MM.1S (cell line): ENCODE results near the gene UBE2G2.

Experiments used
- CTCF ChIP-seq: fragments of 300-600 bp; sonication (generic); IDR thresholded peaks from 2 replicates; pipeline ENCODE4 v1.5.1; 2016; ENCODE audit warnings: antibody characterized with exemption, low read length, mixed read lengths
- EZH2 ChIP-seq: fragments of 300-600 bp; sonication (generic); optimal IDR thresholded peaks from 2 replicates; pipeline ENCODE3; 2017; ENCODE audit warnings: low read depth, mild to moderate bottlenecking, antibody characterized with exemption, low read length, mixed read lengths
- EZH2phosphoT487 ChIP-seq: fragments of 300-600 bp; sonication (generic); IDR thresholded peaks from 2 replicates; pipeline ENCODE4 v1.6.1; 2018; ENCODE audit warnings: antibody characterized with exemption, low read length

GRCh38 chr21:44730951-44731579 lies 70.6 kb downstream of the UBE2G2 start:
- TF ChIP-seq CTCF = no peak
- no peak for TF ChIP-seq EZH2phosphoT487
- no peak for TF ChIP-seq EZH2
